HG03521 (cell line): Measurements from ENCODE around the gene SLC15A5.

Experiments used
- ATAC-seq: cut with Tn5 transposase; IDR thresholded peaks from one replicate; pipeline ENCODE4 v1.9.1; 2021; ENCODE audit warnings: mild to moderate bottlenecking, moderate library complexity; ENCODE audit not compliant: unreplicated experiment

SLC15A5 gene

GRCh38 chr12:16261944-16262475, 15.5 kb downstream of the SLC15A5 start:
- ATAC-seq: no peak

GRCh38 chr12:16260206-16260605, 17.3 kb downstream of the SLC15A5 start:
- no peak for ATAC-seq

DNA sequence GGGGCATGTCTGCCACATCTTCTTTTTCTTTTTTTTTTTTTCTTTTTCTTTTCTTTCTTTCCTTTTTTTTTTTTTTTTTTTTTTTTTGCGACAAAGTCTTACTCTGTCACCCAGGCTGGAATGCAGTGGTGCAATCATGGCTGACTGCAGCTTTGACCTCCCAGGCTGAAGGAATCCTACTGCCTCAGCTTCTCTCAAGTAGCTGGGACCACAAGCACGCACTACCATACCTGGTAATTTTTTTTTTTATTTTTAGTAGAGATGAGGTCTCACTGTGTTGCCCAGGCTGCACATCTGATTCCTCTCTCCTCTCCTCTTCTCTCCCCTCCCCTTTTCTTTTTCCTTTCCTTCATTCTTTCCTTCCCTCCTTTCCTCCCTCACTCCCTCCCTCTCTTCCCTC, 18.5 kb downstream of the SLC15A5 start:
- ATAC-seq: no peak

DNA sequence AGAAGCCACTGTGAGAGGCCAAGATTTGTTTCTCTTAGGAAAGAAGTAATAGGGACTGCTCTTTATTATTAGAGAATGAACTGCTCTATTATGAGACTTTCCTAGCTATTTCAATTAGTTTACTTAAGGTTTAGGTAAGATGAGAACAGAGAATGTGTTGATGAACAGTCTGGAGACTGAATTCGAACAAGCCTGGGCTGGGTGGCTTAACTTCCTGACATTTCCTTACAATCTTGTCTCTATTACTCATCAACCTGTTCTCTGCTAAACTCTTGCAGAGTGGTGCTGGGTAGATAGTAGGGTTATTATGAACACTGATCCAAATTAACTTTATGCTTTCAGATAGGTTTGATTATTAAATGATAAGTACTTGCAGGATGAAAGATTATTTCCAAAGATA, 31.2 kb downstream of the SLC15A5 start:
- ATAC-seq: no peak

GRCh38 chr12:16245209-16245608, 32.3 kb downstream of the SLC15A5 start:
- ATAC-seq: no peak

- ATAC-seq: no peak
Observed at GRCh38 chr12:16243487-16244412, 33.7 kb downstream of the SLC15A5 start.

DNA sequence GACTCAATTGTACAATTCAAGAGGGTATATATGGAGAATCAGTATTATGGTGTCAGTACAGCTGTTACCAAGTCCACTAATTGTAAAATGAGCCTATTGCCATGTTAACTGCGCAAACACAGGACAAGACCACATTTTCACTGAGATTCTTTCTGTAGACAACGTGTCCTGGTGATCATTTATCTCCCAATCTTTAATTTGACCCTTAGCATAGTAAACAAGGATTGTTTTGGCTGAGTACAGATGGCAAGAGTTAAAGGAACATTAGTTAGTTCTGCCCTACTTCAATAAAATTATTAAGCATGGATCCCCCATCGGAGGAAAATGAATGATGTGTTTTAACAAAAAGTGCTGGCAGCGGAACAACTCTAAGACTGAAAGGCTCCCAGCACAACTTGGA, 36.1 kb downstream of the SLC15A5 start:
- ATAC-seq: no peak

GRCh38 chr12:16238661-16239060, 38.8 kb downstream of the SLC15A5 start:
- no peak for ATAC-seq

- ATAC-seq: no peak
Observed at GRCh38 chr12:16229676-16230075, 47.8 kb downstream of the SLC15A5 start.

DNA sequence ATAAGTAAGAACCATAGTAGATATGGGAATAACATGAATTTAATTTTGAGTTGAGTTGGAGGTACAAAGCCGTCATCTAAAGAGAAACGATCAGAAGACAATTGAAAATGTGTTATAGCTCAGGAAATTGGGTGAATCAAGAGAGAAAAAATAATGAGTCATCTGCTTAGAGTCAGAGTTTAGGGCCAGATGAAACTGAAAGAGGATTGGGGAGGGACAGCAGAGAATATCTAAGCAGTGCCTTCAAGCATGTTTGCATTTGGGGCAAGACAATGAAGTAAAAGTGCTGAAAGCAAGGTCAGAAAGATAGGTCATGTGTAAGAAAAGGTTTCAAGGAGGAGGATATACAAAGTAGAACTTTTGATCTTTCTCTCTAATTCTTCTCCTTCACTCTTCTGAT, 49.4 kb downstream of the SLC15A5 start:
- ATAC-seq: peak; percentile 64

DNA sequence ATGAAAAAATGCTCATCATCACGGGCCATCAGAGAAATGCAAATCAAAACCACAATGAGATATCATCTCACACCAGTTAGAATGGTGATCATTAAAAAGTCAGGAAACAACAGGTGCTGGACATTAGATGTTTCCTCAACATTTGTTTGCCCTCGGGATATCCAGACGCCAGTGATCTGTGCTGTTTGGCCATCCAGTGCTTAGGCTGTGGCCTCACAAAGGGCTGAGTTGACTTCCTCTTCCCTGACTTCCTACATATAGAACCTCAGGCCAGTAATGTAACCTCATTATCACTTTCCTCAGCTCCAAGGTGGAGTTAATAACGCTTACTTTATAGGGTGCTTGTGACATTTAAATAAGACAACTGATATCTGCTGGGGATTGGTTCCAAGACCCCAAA, 51.8 kb downstream of the SLC15A5 start:
- no peak for ATAC-seq

- ATAC-seq: no peak
Observed at GRCh38 chr12:16224196-16224595, 53.3 kb downstream of the SLC15A5 start.

DNA sequence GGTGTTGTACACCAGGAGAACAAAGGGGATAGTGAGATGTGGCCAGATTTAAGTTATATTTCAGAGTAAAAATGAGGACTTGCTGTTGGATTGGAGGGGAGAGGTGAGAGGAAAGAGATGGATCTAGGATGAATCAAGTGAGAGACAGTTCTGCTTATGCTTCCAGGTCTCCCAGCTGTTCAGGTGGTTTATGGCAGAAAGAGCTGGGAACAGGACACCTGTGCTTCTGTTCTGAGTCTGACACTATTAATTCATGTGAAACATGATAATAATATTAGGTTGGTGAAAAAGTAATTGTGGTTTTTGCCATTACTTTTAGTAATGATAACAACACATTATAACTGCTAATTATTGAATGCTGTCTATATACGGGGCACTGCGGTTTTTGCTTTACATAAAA, 55.7 kb downstream of the SLC15A5 start:
- no peak for ATAC-seq

GRCh38 chr12:16220120-16220519, 57.4 kb downstream of the SLC15A5 start:
- ATAC-seq: no peak

GRCh38 chr12:16218934-16219751, 58.3 kb downstream of the SLC15A5 start:
- ATAC-seq: no peak

- ATAC-seq: no peak
Observed at GRCh38 chr12:16218234-16218633, 59.3 kb downstream of the SLC15A5 start.

- no peak for ATAC-seq
Observed at GRCh38 chr12:16211731-16212130, 65.8 kb downstream of the SLC15A5 start.

- peak; percentile 94 for ATAC-seq
Observed at GRCh38 chr12:16198884-16199283, 78.6 kb downstream of the SLC15A5 start.

GRCh38 chr12:16197600-16197999, 79.9 kb downstream of the SLC15A5 start:
- ATAC-seq: no peak

DNA sequence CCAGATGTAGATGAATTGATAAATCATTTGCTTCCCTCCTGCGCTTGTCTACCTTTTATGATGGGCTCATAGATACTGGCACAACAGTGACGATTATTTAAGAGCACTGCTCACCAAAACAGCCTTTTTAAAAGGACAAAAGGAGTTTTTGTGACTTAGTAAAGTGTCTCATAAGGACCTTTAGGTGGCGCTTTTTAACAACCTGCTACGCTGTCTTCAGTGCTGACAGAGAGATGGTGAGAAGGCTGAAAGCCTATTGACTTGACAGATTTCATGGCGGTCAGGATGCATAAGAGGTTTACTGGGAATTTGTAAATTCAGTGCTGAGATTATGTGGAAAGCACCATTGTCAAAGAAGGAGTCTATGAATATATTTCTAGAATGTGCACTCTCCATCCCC, 87.6 kb downstream of the SLC15A5 start:
- ATAC-seq: peak; percentile 51

DNA sequence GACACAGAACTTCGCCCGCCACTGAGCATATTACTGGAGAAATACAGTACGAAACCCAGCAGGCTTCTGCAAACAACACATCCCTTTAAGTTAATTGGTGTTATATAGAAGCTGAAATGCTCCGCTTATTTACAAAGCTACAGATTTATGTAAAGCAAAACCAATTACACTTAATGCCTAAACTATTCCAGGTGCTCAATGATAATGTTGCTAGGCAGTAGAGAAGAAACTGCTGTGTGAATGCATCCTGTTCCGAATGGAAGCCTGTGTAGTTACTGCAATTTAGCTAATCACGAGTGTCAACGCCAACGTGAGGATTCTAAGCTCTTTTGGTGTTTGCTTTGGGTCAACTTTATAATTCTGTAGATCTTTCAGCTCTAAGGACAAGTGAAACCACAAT, 89.8 kb downstream of the SLC15A5 start:
- ATAC-seq: no peak

DNA sequence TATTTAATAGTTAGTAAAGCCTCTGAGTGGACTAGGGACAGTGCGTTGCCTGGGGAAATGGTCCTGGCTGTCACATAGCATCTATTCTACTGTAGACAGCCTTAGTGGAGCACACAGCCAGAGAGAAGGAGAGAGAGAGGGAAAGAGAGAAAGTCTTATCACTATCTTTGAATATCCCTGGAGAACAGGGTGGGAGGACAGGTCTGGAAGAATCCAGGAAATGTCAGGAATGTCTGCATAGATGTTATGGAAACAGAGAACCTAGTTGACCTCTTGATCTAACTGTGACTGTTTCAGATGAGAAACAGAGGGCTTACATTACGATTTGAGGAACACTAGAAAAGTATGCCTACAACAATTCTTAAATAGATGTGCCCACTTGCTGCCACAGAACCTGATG, 92.8 kb downstream of the SLC15A5 start:
- no peak for ATAC-seq
